Measurements from ENCODE around the gene ACP7. TPM values are rescaled to one million over a fixed set of nuclear protein-coding genes. Genes with fewer than 3 reads are reported as not detected.

The ACP7 gene
- total RNA-seq, 1 experiment from 2014 or later, result not detected

Other genes with a start within 250 kb of the ACP7 start
- 385 and 511 TPM in 2 replicates for gene HNRNPL, start 234.4 kb upstream of the ACP7 start, total RNA-seq (2014; rRNA removed; shearing (Covaris generic); ENCODE audit: low replicate concordance)
- gene RINL, start 206.1 kb upstream of the ACP7 start, total RNA-seq (2014; rRNA removed; shearing (Covaris generic); ENCODE audit: low replicate concordance), result 6.9 and 8.2 TPM in 2 replicates
- gene SIRT2, start 184.8 kb upstream of the ACP7 start, total RNA-seq (2014; rRNA removed; shearing (Covaris generic); ENCODE audit: low replicate concordance), result 45.3 and 72.9 TPM in 2 replicates
- gene NFKBIB, start 184.4 kb upstream of the ACP7 start, total RNA-seq (2014; rRNA removed; shearing (Covaris generic); ENCODE audit: low replicate concordance), result 18.7 and 49.6 TPM in 2 replicates
- not detected in 2 replicates for gene CCER2, start 172.2 kb upstream of the ACP7 start, total RNA-seq (2014; rRNA removed; shearing (Covaris generic); ENCODE audit: low replicate concordance)
- gene SARS2, start 153.6 kb upstream of the ACP7 start, total RNA-seq (2014; rRNA removed; shearing (Covaris generic); ENCODE audit: low replicate concordance), result 18.4 and 20.8 TPM in 2 replicates
- gene MRPS12, start 153.4 kb upstream of the ACP7 start, total RNA-seq (2014; rRNA removed; shearing (Covaris generic); ENCODE audit: low replicate concordance), result 82.3 and 150 TPM in 2 replicates
- 53.1 and 67.1 TPM in 2 replicates for gene FBXO17, start 108.6 kb upstream of the ACP7 start, total RNA-seq (2014; rRNA removed; shearing (Covaris generic); ENCODE audit: low replicate concordance)
- gene FBXO27, start 51.8 kb upstream of the ACP7 start, total RNA-seq (2014; rRNA removed; shearing (Covaris generic); ENCODE audit: low replicate concordance), result 0.82 TPM in 1 of 2 replicates, not detected in the other
- 3.0 and 8.5 TPM in 2 replicates for gene PAK4, start 41.4 kb downstream of the ACP7 start, total RNA-seq (2014; rRNA removed; shearing (Covaris generic); ENCODE audit: low replicate concordance)
- gene NCCRP1, start 112.6 kb downstream of the ACP7 start, total RNA-seq (2014; rRNA removed; shearing (Covaris generic); ENCODE audit: low replicate concordance), result not detected in 2 replicates
- gene SYCN, start 119.9 kb downstream of the ACP7 start, total RNA-seq (2014; rRNA removed; shearing (Covaris generic); ENCODE audit: low replicate concordance), result not detected in 2 replicates
- gene IFNL3, start 160.6 kb downstream of the ACP7 start, total RNA-seq (2014; rRNA removed; shearing (Covaris generic); ENCODE audit: low replicate concordance), result not detected in 2 replicates
- not detected in 2 replicates for gene IFNL4, start 164.5 kb downstream of the ACP7 start, total RNA-seq (2014; rRNA removed; shearing (Covaris generic); ENCODE audit: low replicate concordance)
- gene IFNL2, start 184.0 kb downstream of the ACP7 start, total RNA-seq (2014; rRNA removed; shearing (Covaris generic); ENCODE audit: low replicate concordance), result not detected in 2 replicates
- gene IFNL1, start 212.0 kb downstream of the ACP7 start, total RNA-seq (2014; rRNA removed; shearing (Covaris generic); ENCODE audit: low replicate concordance), result not detected in 2 replicates
- gene LRFN1, start 236.5 kb downstream of the ACP7 start, total RNA-seq (2014; rRNA removed; shearing (Covaris generic); ENCODE audit: low replicate concordance), result 0.07 and 0.23 TPM in 2 replicates